ENCODE data around the gene EMILIN1. TPM values are rescaled to one million over a fixed set of nuclear protein-coding genes. Genes with fewer than 3 reads are reported as not detected.
A peak's percentile ranks its signal among the peaks of the same experiment; 100 is the strongest.

EMILIN1 gene
- total and polyA plus RNA-seq, 2 of the 4 experiments (the other 2 are of a cell fraction): 26.5 to 95.6 TPM

- Histone ChIP-seq H3K56ac (ENCODE audit: extremely low read depth, insufficient read depth, low read length) (peak overlapping the region; percentile 94), H3K18ac (ENCODE audit: low read depth, low read length) (peak overlapping the region; percentile 83), H3K4me2 (ENCODE audit: low read depth, low read length) (peak overlapping the region; percentile 48), H3K79me1 (ENCODE audit: low read depth in 1 of 2, low read length in 2 of 2) (peaks cover 26 to 43% of the 10 kb centered on the region in 2 experiments), H4K91ac (ENCODE audit: insufficient read depth, low read depth, low read length) (peak overlapping the region; percentile 93), H3K9ac (ENCODE audit: low read depth, low read length) (peak overlapping the region; percentile 69), H3K9me3 (ENCODE audit: control insufficient read depth, insufficient read depth, low read length) (no peaks in the 10 kb centered on the region), H2BK5ac (ENCODE audit: low read depth, low read length, poor library complexity, severe bottlenecking) (peak overlapping the region; percentile 94), H2AK9ac (replicated peaks; ENCODE audit: low read depth, low read length, poor library complexity) (peak overlapping the region; percentile 99), H4K20me1 (ENCODE audit: insufficient read depth, low read length) (peaks cover 20% of the 10 kb centered on the region), H2AFZ (replicated peaks; ENCODE audit: low read length, poor library complexity) (peak overlapping the region; percentile 83), H3K9me1 (ENCODE audit: insufficient read depth, low read length) (peaks cover 30% of the 10 kb centered on the region), H2AK5ac (ENCODE audit: low read depth, low read length) (peak overlapping the region; percentile 97), H2BK15ac (ENCODE audit: low read depth, low read length) (peak overlapping the region; percentile 21), H3K36me3 (ENCODE audit: control insufficient read depth, insufficient read depth, low read length) (peaks cover 21% of the 10 kb centered on the region), H3K27me3 (ENCODE audit: control insufficient read depth, insufficient read depth, low read length) (no peaks in the 10 kb centered on the region), H3K27ac (ENCODE audit: insufficient read depth, low read length) (peak overlapping the region; percentile 96), H3K14ac (replicated peaks; ENCODE audit: low read depth, low read length) (peak overlapping the region; percentile 98), H2BK20ac (ENCODE audit: low read depth, low read length) (peak overlapping the region; percentile 81), H2BK120ac (ENCODE audit: low read depth, low read length) (peak overlapping the region; percentile 97), H3K4me1 (ENCODE audit: control insufficient read depth, insufficient read depth, low read length) (peaks cover 39% of the 10 kb centered on the region), H3K4ac (ENCODE audit: low read depth, low read length) (peak overlapping the region; percentile 99), H4K8ac (ENCODE audit: low read depth in 2 of 2, low read length in 2 of 2) (peak overlapping the region; percentile 85 to 99), H4K5ac (ENCODE audit: low read depth, low read length) (peak overlapping the region; percentile 90), H3K4me3 (ENCODE audit: insufficient read depth, low read depth, low read length) (no peak overlapping the region), H3K23ac (ENCODE audit: low read depth, low read length) (peak overlapping the region; percentile 78)
- TF ChIP-seq FOS (IDR thresholded peaks at IDR 0.05; ENCODE audit: low read depth, low read length): no peak
- no peak for TF ChIP-seq RAD21 (IDR thresholded peaks at IDR 0.05; ENCODE audit: low read length)
- TF ChIP-seq ELK1 (IDR thresholded peaks at IDR 0.05; ENCODE audit: borderline replicate concordance, low read depth, low read length): no peak
- TF ChIP-seq CEBPB (IDR thresholded peaks at IDR 0.05; ENCODE audit: low read depth, low read length): no peak
- no peak for TF ChIP-seq MXI1 (IDR thresholded peaks at IDR 0.05; ENCODE audit: borderline replicate concordance, low read depth, low read length)
- TF ChIP-seq POLR2A (IDR thresholded peaks at IDR 0.05; ENCODE audit: low read depth, low read length): no peak
- no peak for TF ChIP-seq RFX5 (IDR thresholded peaks at IDR 0.05; ENCODE audit: low read depth, low read length)
- no peak for TF ChIP-seq CTCF (conservative IDR thresholded peaks at IDR 0.05; ENCODE audit: low read depth, low read length)
- TF ChIP-seq CHD1 (IDR thresholded peaks at IDR 0.05; ENCODE audit: low read depth, low read length): no peak
- no peak for TF ChIP-seq BHLHE40 (IDR thresholded peaks at IDR 0.05; ENCODE audit: low read depth, low read length)
- TF ChIP-seq USF2 (IDR thresholded peaks at IDR 0.05; ENCODE audit: low read depth, low read length): no peak
- no peak for TF ChIP-seq MAZ (IDR thresholded peaks at IDR 0.05; ENCODE audit: borderline replicate concordance, low read depth, low read length)
- TF ChIP-seq MAFK (IDR thresholded peaks at IDR 0.05; ENCODE audit: low read depth, low read length): no peak
- no peak for TF ChIP-seq NFE2L2 (IDR thresholded peaks at IDR 0.05; ENCODE audit: low read depth, low read length)
- intact Hi-C loops (cut with micrococcal nuclease) (loop anchor here (5.0 kb wide), 1 partner anchor 111 kb away; no protein-coding TSS in a partner anchor), in situ Hi-C loops (cut with MboI; ENCODE audit: low sequenced_read_pairs) (no loop called here), dilution Hi-C loops (cut with HindIII; ENCODE audit: low sequenced_read_pairs, unreplicated experiment) (no loop called here)
- WGBS, 2 experiments (ENCODE audit: extremely low coverage in 2 of 2, insufficient read length in 1 of 2): no CpG with 5 or more reads among the region's 5 CpGs
- BruUV-seq (replicated peaks): no TSS peak
- ChIA-PET POLR2A (ENCODE audit: unreplicated experiment) (interaction anchor here (0.7 to 1.4 kb wide), 2 partner anchors 8 to 9 kb away, joined by 3 to 4 read pairs; no protein-coding TSS in a partner anchor), CTCF (no interaction called here)
- DNase-seq (peak; percentile 82), ATAC-seq (ENCODE audit: low read depth) (no peak)
Observed at GRCh38 chr2:27072920-27073319, 5.5 kb upstream of the EMILIN1 start.

All from IMR-90 (cell line).